NCI-H524 (cell line): ENCODE results near the gene SLITRK1.

Source experiments
- DNase-seq, 2 experiments: peaks; one replicate each; lab custom pipeline; 2025; lab: John Stamatoyannopoulos, UW

The SLITRK1 gene, protein sequence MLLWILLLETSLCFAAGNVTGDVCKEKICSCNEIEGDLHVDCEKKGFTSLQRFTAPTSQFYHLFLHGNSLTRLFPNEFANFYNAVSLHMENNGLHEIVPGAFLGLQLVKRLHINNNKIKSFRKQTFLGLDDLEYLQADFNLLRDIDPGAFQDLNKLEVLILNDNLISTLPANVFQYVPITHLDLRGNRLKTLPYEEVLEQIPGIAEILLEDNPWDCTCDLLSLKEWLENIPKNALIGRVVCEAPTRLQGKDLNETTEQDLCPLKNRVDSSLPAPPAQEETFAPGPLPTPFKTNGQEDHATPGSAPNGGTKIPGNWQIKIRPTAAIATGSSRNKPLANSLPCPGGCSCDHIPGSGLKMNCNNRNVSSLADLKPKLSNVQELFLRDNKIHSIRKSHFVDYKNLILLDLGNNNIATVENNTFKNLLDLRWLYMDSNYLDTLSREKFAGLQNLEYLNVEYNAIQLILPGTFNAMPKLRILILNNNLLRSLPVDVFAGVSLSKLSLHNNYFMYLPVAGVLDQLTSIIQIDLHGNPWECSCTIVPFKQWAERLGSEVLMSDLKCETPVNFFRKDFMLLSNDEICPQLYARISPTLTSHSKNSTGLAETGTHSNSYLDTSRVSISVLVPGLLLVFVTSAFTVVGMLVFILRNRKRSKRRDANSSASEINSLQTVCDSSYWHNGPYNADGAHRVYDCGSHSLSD

DNA sequence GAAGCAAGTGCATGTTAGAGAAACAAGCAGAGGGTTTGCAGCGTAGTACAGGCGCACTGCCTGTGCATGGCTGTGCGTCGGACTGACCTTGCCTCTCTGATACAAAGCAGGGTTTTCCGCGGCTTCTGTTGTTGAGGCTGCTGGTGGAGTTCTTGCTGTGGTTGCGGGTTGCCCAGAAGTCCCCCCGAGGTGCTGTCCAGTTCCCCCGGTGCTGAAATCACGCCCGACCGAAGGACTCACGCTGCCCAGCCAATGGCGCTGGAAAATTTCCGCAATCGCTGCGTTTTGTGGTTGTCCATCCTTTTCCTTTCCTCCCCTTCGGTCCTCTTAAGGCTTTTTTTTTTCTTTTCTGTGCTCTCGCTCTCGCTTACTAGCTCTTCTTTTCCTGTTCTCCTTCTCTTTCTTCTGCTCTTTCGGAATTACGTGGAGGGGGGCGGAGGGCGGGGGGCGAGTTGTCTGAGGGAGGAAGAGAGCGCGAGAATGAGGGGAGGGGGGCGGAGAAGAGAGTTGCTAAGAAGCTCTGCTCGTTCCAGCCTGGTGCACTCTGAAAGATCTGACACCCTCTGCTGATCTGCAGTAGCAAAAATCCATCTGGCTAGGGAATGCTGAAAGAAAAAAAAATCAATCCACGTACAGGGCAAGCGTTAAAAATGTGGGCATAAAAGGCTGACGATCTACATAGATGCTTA, at the start of gene SLITRK1:
Gene SLITRK1, minus strand, starts transcription at position 558 of the 689 bp plus-strand sequence. CDS start 967 bp downstream, outside the sequence.
- peak; percentile 77 to 86 for DNase-seq

DNA sequence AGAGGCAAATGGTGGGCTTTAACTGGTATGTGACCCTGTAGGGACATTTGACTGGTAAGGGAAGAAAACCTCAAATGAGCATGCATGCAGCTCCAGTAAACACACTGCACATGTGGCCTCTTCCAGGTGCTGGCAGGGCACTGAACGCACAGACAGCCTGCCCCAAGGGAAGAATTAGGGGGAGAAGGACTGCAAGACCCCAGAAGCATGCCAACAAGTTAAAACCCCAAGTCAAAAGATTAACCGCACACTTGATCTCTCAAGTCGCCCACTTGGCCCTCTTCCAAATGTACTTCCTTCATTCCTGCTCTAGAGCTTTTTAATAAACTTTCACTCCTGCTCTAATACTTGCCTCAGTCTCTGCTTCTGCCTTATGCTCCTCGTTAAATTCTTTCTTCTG, 46.9 kb upstream of the SLITRK1 start:
- peak; percentile 47 to 88 for DNase-seq

DNA sequence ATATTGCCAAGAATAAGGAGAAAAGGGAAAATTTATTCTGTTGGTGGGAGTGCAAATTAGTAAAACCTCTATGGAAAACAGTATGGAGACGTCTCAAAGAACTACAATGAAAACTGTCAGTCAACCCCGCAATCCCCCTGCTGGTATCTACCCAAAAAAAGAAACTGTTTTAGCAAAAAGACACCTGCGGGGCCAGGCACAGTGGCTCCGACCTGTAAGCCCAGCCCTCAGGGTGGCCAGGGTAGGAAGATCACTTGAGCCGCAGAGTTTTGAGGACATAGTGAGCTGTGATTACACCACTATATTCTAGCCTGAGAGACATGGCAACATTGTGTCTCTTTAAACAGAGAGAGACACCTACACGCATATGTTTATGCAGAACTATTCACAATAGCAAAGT, 37.5 kb upstream of the SLITRK1 start:
- DNase-seq, result no peak

DNA sequence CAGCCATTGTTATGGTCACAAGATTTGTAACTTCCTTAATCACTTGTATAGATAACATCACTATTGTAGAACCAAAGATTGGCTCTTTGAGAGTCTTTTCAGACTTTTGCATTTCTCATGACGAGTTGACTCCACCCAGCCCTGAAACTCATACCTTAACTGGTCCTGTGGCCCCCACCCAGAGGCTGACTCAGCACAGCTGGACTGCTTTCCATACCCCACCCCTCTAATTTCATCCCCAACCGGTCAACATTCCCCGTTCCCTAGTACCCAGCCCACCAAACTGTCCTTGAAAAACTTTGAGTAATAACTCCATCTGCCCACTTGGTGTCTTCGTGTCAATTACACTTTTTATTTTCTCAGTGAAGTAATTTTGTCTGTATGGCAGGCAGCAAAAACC, 32.1 kb upstream of the SLITRK1 start:
- no peak for DNase-seq

DNA sequence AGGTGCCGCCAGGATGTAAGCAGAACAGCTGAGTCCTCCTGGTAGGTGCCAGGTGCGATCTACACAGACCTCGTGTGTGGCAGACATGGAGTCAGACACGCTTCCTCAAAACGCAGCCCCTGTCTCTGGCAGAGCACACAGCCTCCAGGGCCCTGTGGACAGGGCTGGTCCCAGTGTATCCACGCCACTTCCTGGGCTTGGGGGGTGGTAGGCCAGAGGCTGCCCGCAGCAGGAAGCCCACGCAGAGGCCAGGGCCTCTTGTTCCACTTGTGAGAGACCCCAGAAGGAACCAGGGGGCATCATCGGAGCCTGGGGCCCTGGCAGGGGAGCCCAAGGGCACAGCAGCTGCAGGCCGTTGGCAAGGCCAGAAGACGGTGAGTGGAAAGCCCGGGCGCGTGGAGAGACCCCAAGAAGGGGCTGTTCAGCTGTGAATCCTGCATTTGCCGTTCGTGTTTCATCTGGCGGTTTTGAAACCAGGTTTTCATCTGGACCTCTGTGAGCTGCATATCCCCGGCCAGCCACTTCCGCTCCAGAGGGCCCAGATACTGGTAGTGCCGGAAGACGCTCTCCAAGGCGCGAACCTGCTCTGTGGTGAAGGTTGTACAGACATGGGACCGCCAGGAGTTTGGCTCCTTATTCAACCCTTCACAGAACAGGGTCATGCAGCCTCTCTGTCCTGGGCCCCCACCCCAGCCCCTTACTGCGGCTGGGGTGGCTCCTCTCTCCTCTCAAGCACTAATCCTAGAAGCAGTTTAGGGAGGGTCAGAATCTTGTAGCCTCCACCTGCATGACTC, 25.1 kb upstream of the SLITRK1 start:
- no peak for DNase-seq

DNA sequence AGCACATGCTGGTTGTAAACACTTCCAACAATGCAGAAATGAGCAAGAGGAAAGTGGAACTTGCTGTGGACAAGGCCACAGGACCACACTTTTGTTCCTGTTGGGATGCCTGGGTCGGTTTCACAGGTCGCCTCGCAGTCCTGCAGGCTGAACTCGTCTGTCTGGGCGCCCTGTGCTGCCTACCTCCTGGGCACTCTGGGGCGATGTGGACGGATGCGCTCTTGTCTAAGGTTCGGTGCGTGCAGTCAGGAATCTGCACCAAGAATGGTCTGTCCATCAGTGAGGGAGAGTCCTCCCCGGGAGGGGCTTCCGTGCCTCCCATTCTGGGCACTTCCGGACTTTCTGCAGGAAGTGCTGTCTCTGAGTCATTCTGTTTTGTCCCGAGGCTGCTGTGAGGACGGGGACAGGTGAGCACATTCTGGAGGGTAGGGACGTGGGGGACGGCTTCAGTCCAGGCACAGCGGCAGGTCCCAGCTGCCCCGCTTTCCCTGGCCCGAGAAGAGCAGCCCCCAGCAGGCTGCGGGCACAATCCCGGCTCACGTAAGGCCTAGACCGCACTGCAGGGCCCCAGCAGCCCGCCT, 24.1 kb upstream of the SLITRK1 start:
- no peak for DNase-seq

DNA sequence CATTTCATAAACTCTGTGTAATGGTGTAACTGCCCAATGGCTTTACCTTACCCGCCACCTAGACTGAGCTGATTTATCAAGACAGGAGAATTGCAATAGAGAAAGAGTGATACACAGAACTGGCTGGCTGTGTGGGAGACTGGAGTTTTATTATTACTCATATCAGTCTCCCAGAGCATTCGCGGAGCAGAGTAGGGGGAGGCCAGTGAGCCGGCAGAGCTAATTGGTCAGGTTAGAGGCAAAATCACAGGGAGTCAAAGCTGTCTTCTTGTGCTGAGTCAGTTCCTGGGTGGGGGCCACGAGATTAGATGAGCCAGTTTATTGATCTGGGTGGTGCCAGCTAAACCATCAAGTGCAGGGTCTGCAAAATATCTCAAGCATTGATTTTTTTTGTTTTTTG, 23.4 kb upstream of the SLITRK1 start:
- no peak for DNase-seq

DNA sequence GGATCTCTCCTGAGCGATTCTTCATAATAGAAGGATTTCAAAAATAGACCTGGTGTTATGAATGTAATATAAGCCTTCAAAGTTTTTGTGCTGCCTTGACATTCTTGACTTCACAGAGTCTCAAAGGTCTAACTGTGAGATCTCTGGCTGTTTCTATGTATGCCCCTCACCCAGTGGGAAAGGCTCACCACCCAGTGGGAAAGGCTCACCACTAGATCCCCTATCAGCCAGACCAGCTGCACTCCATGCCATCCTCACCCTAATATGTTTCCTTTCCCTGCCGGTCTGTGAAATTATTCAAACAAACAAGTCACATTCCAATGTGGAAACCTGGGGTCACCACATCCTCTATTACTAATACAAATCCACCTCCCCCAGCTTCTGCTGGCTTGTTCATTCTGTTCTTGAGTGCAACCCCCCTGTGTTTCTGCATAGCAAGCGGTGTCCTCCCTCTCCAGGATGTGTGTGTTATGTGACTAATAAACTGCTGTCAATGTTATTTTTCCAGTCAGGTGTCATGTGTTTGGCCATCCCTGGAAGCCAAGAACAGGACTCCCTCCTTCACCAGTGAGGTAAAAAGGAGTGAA, 13.8 kb upstream of the SLITRK1 start:
- no peak for DNase-seq

DNA sequence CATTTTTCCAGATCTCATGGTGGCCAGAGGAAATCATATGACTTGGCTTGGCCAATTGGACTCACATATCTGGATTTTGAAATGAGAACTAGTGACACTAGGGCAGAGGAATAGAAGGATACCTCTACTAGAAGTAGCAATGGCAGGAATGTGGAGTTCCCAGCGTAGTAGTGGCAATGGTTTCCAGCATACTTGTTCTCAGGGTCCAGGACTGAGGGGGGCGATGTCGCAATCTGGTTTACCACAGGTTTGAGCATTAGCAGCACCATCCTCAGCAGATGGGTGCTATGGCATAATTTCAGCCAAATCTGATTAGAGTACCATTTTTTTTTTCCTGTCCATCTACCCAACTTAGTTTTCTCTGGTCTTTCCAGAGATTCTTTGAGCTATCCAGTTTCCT, 8.1 kb upstream of the SLITRK1 start:
- no peak for DNase-seq

DNA sequence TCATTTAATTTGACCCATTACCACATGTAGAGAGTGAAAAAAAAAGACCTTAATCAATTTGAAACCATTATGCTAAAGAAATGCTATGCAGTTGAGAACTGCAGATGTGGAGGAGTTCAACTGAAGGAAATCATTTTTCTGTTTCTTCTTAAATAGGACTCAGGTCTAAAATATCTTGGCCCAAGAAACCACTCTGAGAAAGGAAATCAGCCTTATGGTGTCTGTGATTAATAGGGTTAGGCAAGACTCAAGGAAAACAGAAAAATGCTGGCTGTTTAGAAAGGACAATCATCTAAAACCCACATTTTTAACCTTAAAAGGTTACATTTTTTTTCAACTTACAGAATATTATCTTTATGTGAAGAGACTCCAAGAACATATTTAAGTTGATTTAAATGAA, 1.9 kb upstream of the SLITRK1 start:
- DNase-seq, result no peak

DNA sequence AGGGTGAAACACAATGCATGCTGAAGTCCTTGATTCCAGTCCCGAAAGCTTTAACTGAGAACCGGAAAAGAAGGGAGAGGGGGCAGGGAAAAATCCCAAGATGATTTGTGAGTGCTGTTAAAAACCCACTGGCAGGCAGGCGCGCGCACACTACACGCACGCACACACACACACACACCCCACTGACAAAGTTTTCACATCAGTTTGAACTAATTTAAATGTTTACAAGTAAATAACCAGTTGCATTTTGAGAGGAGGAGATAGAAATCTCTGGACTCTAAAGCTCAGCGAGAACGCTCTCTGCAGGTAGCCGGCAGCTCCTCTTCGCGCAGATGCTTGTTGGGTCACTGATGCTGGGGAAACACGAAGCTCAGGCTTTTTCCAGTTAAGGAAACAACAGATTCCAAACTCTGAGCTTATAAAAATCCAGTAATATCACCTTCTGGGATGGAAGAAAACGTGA, 818 bp upstream of the SLITRK1 start:
- peak; percentile 53 to 66 for DNase-seq

DNA sequence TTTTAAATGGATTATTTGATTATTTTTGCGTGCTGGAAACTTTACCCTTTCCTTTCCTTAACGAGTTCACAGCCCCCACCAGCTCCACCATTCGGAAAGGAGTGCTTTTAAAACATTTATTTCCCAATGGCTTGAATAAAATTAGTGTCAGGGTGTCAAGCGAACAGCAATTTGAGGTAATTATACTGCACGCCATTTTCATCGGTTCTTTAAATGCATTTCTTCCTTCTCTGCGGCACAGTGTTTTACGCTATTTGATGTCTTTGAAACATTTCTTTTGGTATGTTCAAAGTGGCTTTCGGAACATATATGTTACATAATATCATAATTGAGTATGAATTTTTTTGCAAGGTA, 309 bp upstream of the SLITRK1 start:
- no peak for DNase-seq

DNA sequence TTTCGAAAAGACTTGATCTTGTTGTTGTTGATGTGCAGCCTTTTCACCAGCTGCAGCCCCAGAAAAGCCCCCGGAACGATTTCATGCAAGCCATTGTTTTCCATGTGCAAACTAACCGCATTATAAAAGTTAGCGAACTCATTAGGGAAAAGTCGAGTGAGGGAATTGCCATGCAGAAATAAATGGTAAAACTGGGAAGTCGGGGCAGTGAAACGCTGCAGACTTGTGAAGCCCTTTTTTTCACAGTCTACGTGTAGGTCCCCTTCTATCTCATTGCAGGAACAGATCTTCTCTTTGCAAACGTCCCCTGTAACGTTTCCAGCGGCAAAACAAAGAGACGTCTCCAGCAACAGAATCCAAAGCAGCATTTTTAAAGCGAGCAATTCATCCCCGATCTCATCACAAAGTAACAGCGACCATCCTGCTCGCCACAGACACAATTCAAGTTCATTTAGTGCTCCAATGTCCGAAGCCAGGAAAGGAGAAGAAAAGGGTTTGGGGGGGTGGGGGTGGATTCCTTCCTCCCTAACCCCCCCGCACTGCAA, 1.1 kb downstream of the SLITRK1 start:
- DNase-seq, result peak in 1 of 2 experiments; percentile 26

DNA sequence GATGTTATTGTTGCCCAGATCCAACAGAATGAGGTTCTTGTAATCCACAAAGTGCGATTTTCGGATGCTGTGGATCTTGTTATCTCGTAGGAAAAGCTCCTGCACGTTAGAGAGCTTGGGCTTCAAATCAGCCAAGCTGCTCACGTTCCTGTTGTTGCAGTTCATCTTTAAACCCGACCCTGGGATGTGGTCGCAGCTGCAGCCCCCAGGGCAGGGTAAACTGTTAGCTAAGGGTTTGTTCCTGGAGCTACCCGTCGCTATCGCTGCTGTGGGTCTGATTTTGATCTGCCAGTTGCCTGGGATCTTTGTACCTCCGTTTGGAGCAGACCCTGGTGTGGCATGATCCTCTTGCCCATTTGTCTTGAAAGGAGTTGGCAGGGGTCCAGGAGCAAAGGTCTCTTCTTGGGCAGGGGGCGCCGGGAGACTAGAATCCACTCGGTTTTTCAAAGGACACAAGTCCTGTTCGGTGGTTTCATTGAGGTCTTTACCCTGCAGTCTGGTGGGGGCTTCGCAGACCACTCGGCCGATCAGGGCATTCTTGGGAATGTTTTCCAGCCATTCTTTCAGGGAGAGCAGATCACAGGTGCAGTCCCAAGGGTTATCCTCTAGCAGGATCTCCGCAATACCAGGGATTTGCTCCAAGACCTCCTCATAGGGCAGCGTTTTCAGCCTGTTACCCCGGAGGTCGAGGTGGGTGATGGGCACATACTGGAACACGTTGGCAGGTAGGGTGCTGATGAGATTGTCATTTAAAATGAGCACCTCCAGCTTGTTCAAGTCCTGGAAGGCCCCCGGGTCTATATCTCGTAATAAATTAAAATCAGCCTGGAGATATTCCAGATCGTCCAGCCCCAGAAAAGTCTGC, 1.8 kb downstream of the SLITRK1 start:
- peak in 1 of 2 experiments; percentile 20 for DNase-seq

DNA sequence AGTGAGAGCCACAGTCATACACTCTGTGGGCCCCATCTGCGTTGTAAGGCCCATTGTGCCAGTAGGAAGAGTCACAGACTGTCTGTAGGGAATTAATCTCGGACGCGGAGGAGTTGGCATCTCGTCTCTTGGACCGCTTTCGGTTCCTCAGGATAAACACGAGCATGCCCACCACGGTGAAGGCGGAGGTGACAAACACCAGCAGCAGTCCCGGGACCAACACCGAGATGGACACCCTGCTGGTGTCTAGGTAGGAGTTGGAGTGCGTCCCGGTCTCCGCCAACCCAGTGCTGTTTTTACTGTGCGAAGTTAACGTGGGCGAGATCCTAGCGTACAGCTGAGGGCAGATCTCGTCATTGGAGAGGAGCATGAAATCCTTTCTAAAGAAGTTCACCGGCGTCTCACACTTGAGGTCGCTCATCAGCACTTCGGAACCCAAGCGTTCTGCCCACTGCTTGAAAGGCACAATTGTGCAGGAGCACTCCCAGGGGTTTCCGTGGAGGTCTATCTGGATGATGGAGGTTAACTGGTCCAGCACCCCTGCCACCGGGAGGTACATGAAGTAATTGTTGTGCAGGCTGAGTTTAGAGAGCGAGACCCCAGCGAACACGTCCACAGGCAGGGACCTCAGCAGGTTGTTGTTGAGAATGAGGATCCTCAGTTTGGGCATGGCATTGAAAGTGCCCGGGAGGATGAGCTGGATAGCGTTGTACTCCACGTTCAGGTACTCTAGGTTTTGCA, 2.7 kb downstream of the SLITRK1 start:
- DNase-seq, result peak in 1 of 2 experiments; percentile 1

DNA sequence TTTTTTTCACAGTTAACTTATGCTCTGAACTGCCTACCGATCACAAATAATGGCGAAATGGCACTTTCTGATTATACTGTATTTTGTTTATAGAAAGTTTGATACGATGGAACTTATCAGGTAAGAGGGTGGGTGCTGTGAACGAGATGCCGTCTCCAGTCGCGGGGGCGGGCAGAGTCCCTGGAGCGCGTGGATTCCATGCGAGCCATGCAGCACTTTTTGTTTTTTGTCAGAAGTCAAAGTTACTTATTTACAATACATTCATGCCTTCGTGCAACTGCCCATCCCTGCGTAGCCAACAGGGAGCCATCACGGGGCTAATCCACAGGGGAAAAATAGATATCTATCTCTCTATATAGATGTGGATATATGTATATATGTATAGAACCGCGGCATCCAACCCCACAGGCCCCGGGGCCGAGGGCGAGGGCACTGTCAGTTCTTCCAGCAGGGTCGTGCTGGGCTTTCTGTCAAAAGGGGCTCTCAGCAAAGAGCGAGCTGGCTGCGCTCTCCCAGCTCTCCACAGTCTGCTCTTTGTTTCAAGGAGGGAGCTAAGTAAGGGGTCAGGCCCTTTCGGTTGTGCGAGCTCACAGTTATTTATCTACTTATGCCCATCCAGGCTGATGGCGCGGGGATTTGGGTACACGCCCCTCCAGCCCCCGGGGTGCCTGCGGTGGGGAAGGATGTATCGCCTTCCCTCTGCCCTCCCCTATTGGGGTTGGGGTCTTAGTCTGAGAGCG, 3.4 kb downstream of the SLITRK1 start:
- DNase-seq, result no peak

DNA sequence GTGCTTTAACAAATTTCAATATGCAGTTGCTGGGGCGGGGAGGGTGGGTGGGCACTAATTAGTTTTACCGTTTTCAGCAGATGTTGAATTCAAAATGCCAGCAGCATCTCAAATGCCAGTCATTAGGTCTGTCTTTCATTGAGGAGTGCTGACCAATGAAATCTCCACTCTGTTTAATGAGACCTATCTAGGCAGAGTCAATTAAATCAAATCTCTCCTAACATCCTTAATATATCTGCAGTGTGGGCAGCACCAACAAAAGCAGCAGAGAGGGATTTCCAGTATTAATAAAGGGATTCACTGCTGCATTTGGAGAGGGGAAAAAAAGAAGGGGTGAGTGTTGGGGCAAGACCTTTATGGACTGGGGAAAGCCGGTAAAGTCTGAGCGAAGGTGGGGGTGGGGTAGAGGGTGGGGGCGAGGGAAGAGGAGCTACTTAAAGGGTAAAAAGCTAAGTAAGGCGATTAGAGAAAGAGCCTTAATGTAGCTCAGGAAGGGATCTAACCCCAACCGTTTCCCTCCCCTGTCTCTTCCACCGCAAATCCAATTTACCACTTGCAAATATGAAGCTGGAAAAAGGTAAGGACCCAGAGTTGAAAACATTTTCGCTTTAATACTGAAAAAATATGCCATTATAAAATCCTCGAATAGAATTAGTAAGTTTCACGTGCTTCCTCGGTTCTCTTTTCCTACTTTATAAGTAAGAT, 4.5 kb downstream of the SLITRK1 start:
- DNase-seq, result peak; percentile 69 to 83

DNA sequence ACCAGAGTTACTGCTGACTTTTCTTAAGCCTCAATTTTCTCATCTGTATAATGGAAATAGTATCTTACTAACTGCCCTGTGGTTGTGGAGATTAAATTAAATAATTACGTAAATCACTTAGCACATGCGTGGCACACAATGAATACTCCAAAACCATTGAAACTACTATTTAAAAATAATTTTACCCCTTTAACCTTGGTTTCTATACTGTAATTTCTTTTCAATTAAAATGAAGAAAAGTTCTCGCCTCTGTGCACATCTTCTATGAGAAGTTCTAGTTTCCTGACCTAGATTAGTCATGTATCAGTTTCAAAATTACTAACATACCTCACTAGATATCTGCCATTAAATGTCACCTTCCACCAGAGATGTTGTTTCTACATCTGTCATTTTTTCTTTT, 5.7 kb downstream of the SLITRK1 start:
- no peak for DNase-seq
